A673 (cell line): ENCODE results near the gene CCL4L2.
"Not testable (repeated sequence)": the region's sequence is repeated elsewhere in the genome, so short reads cannot be mapped to it uniquely, and the experiment has no call there.

ENCODE experiments used
- CTCF ChIP-seq: fragments of 300-800, 200-600 bp; sonication (generic); conservative IDR thresholded peaks from 2 replicates; pipeline ENCODE4 v1.5.1; 2017; ENCODE audit warnings: low read depth, mild to moderate bottlenecking, antibody characterized with exemption, low read length, moderate library complexity, mixed read lengths
- EZH2 ChIP-seq: fragments of 200-600 bp; sonication (generic); IDR thresholded peaks from 2 replicates; pipeline ENCODE4 v1.6.1; 2017; ENCODE audit warnings: borderline replicate concordance, low read depth, mild to moderate bottlenecking, mixed read lengths, antibody characterized with exemption, low read length; ENCODE audit not compliant: poor library complexity, severe bottlenecking

DNA sequence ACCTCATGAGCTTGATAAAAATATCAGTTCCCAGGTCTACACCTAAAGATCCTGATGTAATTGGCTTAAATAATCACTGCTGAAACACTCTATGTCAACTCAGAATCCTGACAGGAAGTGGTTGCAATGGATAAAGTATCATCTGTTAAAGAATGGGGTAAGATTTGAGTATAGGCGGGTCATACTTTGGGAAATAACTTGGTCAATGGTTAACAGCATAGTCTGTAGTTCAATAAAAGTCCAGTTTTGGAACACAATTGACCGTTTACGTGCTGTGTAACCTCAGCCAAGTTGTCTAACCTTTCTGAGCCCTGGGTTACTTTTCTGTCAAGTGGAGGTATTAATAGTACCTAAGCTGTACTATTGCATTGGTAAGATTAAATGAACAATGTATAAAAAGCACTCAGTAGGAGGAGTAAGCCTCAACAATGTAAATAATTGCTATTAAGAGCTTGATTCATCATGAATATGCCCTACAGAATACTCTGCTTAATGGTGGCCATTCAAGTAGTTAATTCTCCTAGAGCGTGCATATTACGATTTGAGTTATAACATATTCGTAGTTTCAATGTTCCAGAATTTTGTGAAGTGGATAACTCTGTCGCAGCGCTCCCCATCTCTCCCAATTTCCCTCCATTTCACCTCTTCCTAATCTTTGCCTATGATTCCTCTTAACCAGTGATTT, 16.6 kb upstream of the CCL4L2 start:
- not testable (repeated sequence) for TF ChIP-seq CTCF, EZH2
